H1 (cell line): ENCODE results near the gene MLN. TPM values are rescaled to one million over a fixed set of nuclear protein-coding genes. Genes with fewer than 3 reads are reported as not detected.

Experiments
- CTCF ChIA-PET: fragments of 300-600 bp; sonication (Branson Sonifier 250); formaldehyde crosslinking; loops from one replicate; lab custom pipeline; 2021; ENCODE audit not compliant: partially characterized antibody; lab: Charles Lee
- POLR2A ChIA-PET: fragments of 300-600 bp; sonication (Branson Sonifier 250); formaldehyde crosslinking; loops from one replicate; lab custom pipeline; 2021; ENCODE audit warnings: inconsistent platforms; ENCODE audit not compliant: partially characterized antibody; lab: Charles Lee
- DNase-seq, 2 experiments: peaks; one replicate each; pipeline versions ENCODE4 v3.0.0 to v3.0.0-alpha.2; 2010 to 2022; ENCODE audit warnings: low spot score in 2 of 2, low read depth in 1 of 2, mixed read lengths in 1 of 2
- FAIRE-seq: peaks from 2 replicates; lab custom pipeline; 2011; peaks lifted over from hg19 to GRCh38; lab: Jason Lieb, UNC
- H2AFZ ChIP-seq: 2 replicates; pipeline ENCODE4 v1.8.1; 2012; ENCODE audit warnings: low read length, inconsistent platforms
- H2AK5ac ChIP-seq: 2 replicates; pipeline ENCODE4 v1.6.1; 2013; ENCODE audit warnings: low read depth, low read length
- H2BK120ac ChIP-seq: replicated peaks from 2 replicates; pipeline ENCODE3; 2013; ENCODE audit warnings: low read depth, low read length, inconsistent platforms
- H2BK12ac ChIP-seq: 2 replicates; pipeline ENCODE4 v1.6.1; 2013; ENCODE audit warnings: low read depth, low read length
- H2BK15ac ChIP-seq: 2 replicates; pipeline ENCODE4 v1.6.1; 2013; ENCODE audit warnings: low read length
- H2BK20ac ChIP-seq: 2 replicates; pipeline ENCODE4 v1.6.1; 2013; ENCODE audit warnings: low read length
- H2BK5ac ChIP-seq: 2 replicates; pipeline ENCODE4 v1.6.1; 2013; ENCODE audit warnings: low read depth, low read length
- H3K14ac ChIP-seq: 2 replicates; pipeline ENCODE4 v1.6.1; 2013; ENCODE audit warnings: inconsistent platforms; ENCODE audit not compliant: insufficient read length
- H3K18ac ChIP-seq: 2 replicates; pipeline ENCODE4 v1.6.1; 2013; ENCODE audit warnings: low read length; ENCODE audit errors: extremely low read depth
- H3K23ac ChIP-seq: 2 replicates; pipeline ENCODE4 v1.6.1; 2013; ENCODE audit warnings: inconsistent platforms; ENCODE audit not compliant: insufficient read length
- H3K23me2 ChIP-seq: 2 replicates; pipeline ENCODE4 v1.6.1; 2013; ENCODE audit warnings: low read depth, low read length
- H3K27ac ChIP-seq: 2 replicates; pipeline ENCODE4 v1.6.1; 2011; ENCODE audit warnings: low read depth, low read length, inconsistent platforms
- H3K27me3 ChIP-seq, 4 experiments: replicated peaks in 1 of 4; 1 replicate in 1 of 4; 2 replicates in 3 of 4; pipeline versions ENCODE4 v1.6.1 to v1.8.1; 2011 to 2013; ENCODE audit warnings: low read length in 3 of 4, mild to moderate bottlenecking in 3 of 4, inconsistent platforms in 2 of 4, mixed read lengths in 2 of 4, moderate library complexity in 1 of 4; ENCODE audit not compliant: control insufficient read depth in 3 of 4, insufficient read depth in 3 of 4; ENCODE audit errors: extremely low read depth in 1 of 4
- H3K36me3 ChIP-seq, 4 experiments: 2 replicates each; pipeline versions ENCODE4 v1.6.1 to v1.8.1; 2011 to 2013; ENCODE audit warnings: mild to moderate bottlenecking in 4 of 4, low read length in 3 of 4, moderate library complexity in 2 of 4, control low read depth in 1 of 4, inconsistent platforms in 1 of 4; ENCODE audit not compliant: insufficient read depth in 4 of 4, control insufficient read depth in 2 of 4
- H3K4ac ChIP-seq: replicated peaks from 2 replicates; pipeline ENCODE3; 2013; ENCODE audit warnings: low read length, low read depth, mixed read lengths, inconsistent platforms; ENCODE audit not compliant: insufficient read length
- H3K4me1 ChIP-seq, 4 experiments: replicated peaks in 1 of 4; 1 replicate in 1 of 4; 2 replicates in 3 of 4; pipeline versions ENCODE4 v1.6.1 to v1.8.1; 2011 to 2013; ENCODE audit warnings: low read length in 3 of 4, inconsistent platforms in 2 of 4, mixed read lengths in 1 of 4; ENCODE audit not compliant: insufficient read depth in 4 of 4, control insufficient read depth in 3 of 4
- H3K4me2 ChIP-seq, 2 experiments: 2 replicates each; pipeline versions ENCODE4 v1.6.1 to v1.8.1; 2011 to 2013; ENCODE audit warnings: low read depth in 2 of 2, low read length in 2 of 2, control low read depth in 1 of 2, inconsistent platforms in 1 of 2, mild to moderate bottlenecking in 1 of 2; ENCODE audit not compliant: insufficient read depth in 1 of 2
- H3K4me3 ChIP-seq, 4 experiments: fragments of 200-600, 300-600 bp in 1 of 4; sonication (generic), shearing (Covaris generic), sonication (Bioruptor Twin) in 1 of 4; 2 replicates each; pipeline versions ENCODE4 v1.5.1 to v1.8.1; 2011 to 2016; ENCODE audit warnings: low read length in 4 of 4, low read depth in 3 of 4, control low read depth in 2 of 4, inconsistent platforms in 2 of 4, mild to moderate bottlenecking in 2 of 4, mixed read lengths in 1 of 4, moderate library complexity in 1 of 4; ENCODE audit not compliant: insufficient read depth in 2 of 4; ENCODE audit errors: extremely low read depth in 1 of 4
- H3K56ac ChIP-seq: replicated peaks from 2 replicates; pipeline ENCODE3; 2013; ENCODE audit warnings: low read depth, mild to moderate bottlenecking, mixed read lengths, low read length, inconsistent platforms; ENCODE audit not compliant: insufficient read length
- H3K79me1 ChIP-seq: 2 replicates; pipeline ENCODE4 v1.6.1; 2013; ENCODE audit warnings: low read depth, low read length, control low read depth
- H3K79me2 ChIP-seq, 2 experiments: 2 replicates each; pipeline versions ENCODE4 v1.6.1 to v1.8.1; 2012 to 2013; ENCODE audit warnings: low read length in 2 of 2, mild to moderate bottlenecking in 2 of 2, inconsistent platforms in 1 of 2; ENCODE audit not compliant: insufficient read depth in 2 of 2, control insufficient read depth in 1 of 2
- H3K9ac ChIP-seq, 4 experiments: replicated peaks in 1 of 4; 1 replicate in 1 of 4; 2 replicates in 3 of 4; pipeline versions ENCODE4 v1.6.1 to v1.8.1; 2011 to 2013; ENCODE audit warnings: low read depth in 3 of 4, low read length in 3 of 4, control low read depth in 2 of 4, mild to moderate bottlenecking in 2 of 4, moderate library complexity in 2 of 4, inconsistent platforms in 1 of 4; ENCODE audit errors: extremely low read depth in 1 of 4
- H3K9me3 ChIP-seq, 2 experiments: 2 replicates each; pipeline versions ENCODE4 v1.6.1 to v1.8.1; 2012 to 2013; ENCODE audit warnings: mild to moderate bottlenecking in 2 of 2, moderate library complexity in 2 of 2, control low read depth in 1 of 2, inconsistent platforms in 1 of 2, low read depth in 1 of 2, low read length in 1 of 2, mixed read lengths in 1 of 2; ENCODE audit not compliant: insufficient read depth in 2 of 2
- H4K20me1 ChIP-seq, 2 experiments: replicated peaks in 1 of 2; 2 replicates each; pipeline versions ENCODE3 to v1.8.1; 2011 to 2013; ENCODE audit warnings: inconsistent platforms in 2 of 2, low read length in 2 of 2, mild to moderate bottlenecking in 1 of 2; ENCODE audit not compliant: insufficient read depth in 2 of 2, control insufficient read depth in 1 of 2
- H4K5ac ChIP-seq: 2 replicates; pipeline ENCODE4 v1.6.1; 2013; ENCODE audit warnings: low read length, low read depth, mixed read lengths, inconsistent platforms; ENCODE audit not compliant: insufficient read length
- H4K8ac ChIP-seq: 2 replicates; pipeline ENCODE4 v1.8.0; 2013; ENCODE audit warnings: mild to moderate bottlenecking, moderate library complexity, low read length, inconsistent platforms; ENCODE audit not compliant: insufficient read depth; ENCODE audit errors: extremely low read depth
- H4K91ac ChIP-seq: replicated peaks from 2 replicates; pipeline ENCODE3; 2013; ENCODE audit warnings: low read length, mixed read lengths, inconsistent platforms; ENCODE audit not compliant: insufficient read length
- ASH2L ChIP-seq: fragments of 200-600, 300-600 bp; sonication (generic); IDR thresholded peaks from one replicate; pipeline ENCODE4 v1.7.1; 2017; ENCODE audit warnings: low read length
- BACH1 ChIP-seq: IDR thresholded peaks from 2 replicates; pipeline ENCODE4 v1.6.1; 2012; ENCODE audit warnings: low read length, improper control_type of control experiment
- CEBPB ChIP-seq: IDR thresholded peaks from 2 replicates; pipeline ENCODE4 v1.6.1; 2012; ENCODE audit warnings: low read depth, low read length
- CHD1 ChIP-seq: IDR thresholded peaks from 2 replicates; pipeline ENCODE4 v1.6.1; 2012; ENCODE audit warnings: low read depth, low read length, improper control_type of control experiment
- EZH2 ChIP-seq: fragments of 200-600 bp; sonication (generic); IDR thresholded peaks from 2 replicates; pipeline ENCODE4 v1.7.1; 2012; ENCODE audit warnings: low read depth, mild to moderate bottlenecking, moderate library complexity, low read length, inconsistent platforms; ENCODE audit not compliant: severe bottlenecking
- GABPA ChIP-seq: IDR thresholded peaks from 2 replicates; pipeline ENCODE4 v1.6.1; 2011; ENCODE audit warnings: mild to moderate bottlenecking, low read length, moderate library complexity, borderline replicate concordance; ENCODE audit not compliant: insufficient read depth
- KDM1A ChIP-seq: fragments of 200-600, 300-600 bp; sonication (generic); IDR thresholded peaks from 2 replicates; pipeline ENCODE4 v1.7.1; 2016; ENCODE audit warnings: mild to moderate bottlenecking, low read length, borderline replicate concordance
- MAFK ChIP-seq: IDR thresholded peaks from 2 replicates; pipeline ENCODE4 v1.6.1; 2012; ENCODE audit warnings: low read depth, mild to moderate bottlenecking, improper control_type of control experiment, low read length
- POLR2A ChIP-seq, 2 experiments: IDR thresholded peaks; 1 replicate in 1 of 2; 2 replicates in 1 of 2; pipeline ENCODE4 v1.6.1; 2011; ENCODE audit warnings: low read depth in 2 of 2, low read length in 2 of 2, mild to moderate bottlenecking in 2 of 2; ENCODE audit errors: control extremely low read depth in 1 of 2
- RNF2 ChIP-seq: fragments of 200-900, 300-1000 bp; sonication (generic); IDR thresholded peaks from 2 replicates; pipeline ENCODE4 v1.7.1; 2016; ENCODE audit warnings: borderline replicate concordance, low read depth, mild to moderate bottlenecking, antibody characterized with exemption, low read length; ENCODE audit not compliant: poor library complexity, severe bottlenecking; ENCODE audit errors: missing control alignments
- SP2 ChIP-seq: IDR thresholded peaks from 2 replicates; pipeline ENCODE4 v1.6.1; 2012; ENCODE audit warnings: mild to moderate bottlenecking, low read length, inconsistent platforms
- TCF12 ChIP-seq: IDR thresholded peaks from 2 replicates; pipeline ENCODE4 v1.6.1; 2011; ENCODE audit warnings: low read depth, mild to moderate bottlenecking, low read length
- TEAD4 ChIP-seq: IDR thresholded peaks from 2 replicates; pipeline ENCODE4 v1.6.1; 2012; ENCODE audit warnings: low read depth, low read length, inconsistent platforms, mixed read lengths
- YY1 ChIP-seq: IDR thresholded peaks from 2 replicates; pipeline ENCODE4 v1.6.1; 2011; ENCODE audit warnings: low read depth, mild to moderate bottlenecking, low read length
- WGBS, 2 experiments: shearing (Covaris generic) in 1 of 2; methylation state at CpG; one replicate each; pipeline versions ENCODE4 v1.1.6 to v1.1.7; 2013 to 2015; ENCODE audit warnings: low lambda C conversion rate in 2 of 2, mixed read lengths in 2 of 2, inconsistent platforms in 1 of 2, low coverage in 1 of 2, missing lambda C conversion rate in 1 of 2; ENCODE audit not compliant: insufficient replicate concordance in 2 of 2, insufficient coverage in 1 of 2, insufficient read length in 1 of 2; ENCODE audit errors: extremely low coverage in 1 of 2, missing lambda C conversion rate in 1 of 2; 5-methylcytosine and 5-hydroxymethylcytosine counted together
- polyA plus RNA-seq, 7 experiments: library from polyadenylated mRNA; depleted of rRNA in 3 of 7; stranded (reverse) in 5 of 7; unstranded in 2 of 7; fragments of >200 nt in 5 of 7; fragments of 200-250 nt in 2 of 7; gene quantifications; 1 replicate in 5 of 7; 2 replicates in 1 of 7; 4 replicates in 1 of 7; pipeline versions ENCODE4 v1.2.1 to v1.2.3, GENCODE V29; 2011 to 2013; ENCODE audit warnings: missing spikeins in 2 of 7, mixed read lengths in 2 of 7
- total RNA-seq: library from RNA; stranded (reverse); fragmentation: NEBNext Ultra II Directional; extraction: Animal tissue kit (Norgen Biotek cat#: 25700); gene quantifications from 2 replicates; pipeline ENCODE4 v1.2.1, GENCODE V29; 2021

Gene MLN
- total and polyA plus RNA-seq, 2 of the 8 experiments (the other 6 are each of a cell fraction or from before 2014, with no cell fraction given), result not detected

DNA sequence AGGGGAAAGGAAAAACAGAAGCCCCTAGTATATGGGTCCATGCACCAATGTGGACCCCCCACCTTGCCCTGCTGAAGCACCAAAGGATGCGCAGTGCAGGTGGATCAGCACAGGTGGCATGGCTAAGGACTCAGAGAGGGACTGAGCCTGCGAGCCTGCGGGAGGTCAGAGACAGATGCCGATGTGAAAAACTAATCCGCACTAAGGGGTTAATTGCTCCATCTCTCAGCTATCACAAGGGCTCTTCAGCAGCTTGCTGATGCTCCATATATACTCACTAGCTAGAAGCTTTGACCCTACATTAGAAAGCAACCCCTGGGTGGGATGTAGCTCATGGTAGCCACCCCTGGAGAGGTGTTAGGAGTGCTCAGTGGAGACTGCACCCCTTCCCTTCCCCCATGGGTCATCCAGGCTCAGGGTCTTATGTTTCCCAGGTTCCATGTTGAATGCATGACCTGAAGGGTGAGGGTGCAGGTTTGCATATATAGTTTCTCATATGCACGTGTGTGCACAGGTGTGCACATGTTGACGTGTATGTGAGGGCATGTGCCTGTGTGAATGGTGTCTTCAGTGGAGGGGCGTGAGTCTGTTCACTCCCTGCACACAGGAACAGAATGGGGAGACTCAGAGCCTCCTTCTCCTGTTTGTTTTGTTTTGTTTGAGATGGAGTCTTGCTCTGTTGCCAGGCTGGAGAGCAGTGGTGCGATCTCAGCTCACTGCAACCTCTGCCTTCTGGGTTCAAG, 43.7 kb downstream of the MLN start:
- no peak overlapping the region for H2BK5ac ChIP-seq
- no peak for DNase-seq
- H3K23me2 ChIP-seq, result no peaks in the 10 kb centered on the region
- ChIA-PET POLR2A (interaction anchor here (1.3 to 2.5 kb wide), 3 partner anchors 8 to 49 kb away, joined by 3 to 10 read pairs (median 4); partner anchors contain the start of gene UQCC2), CTCF (interaction anchor here (0.6 to 12.1 kb wide), 19 partner anchors 12 to 395 kb away, joined by 3 to 171 read pairs (median 4); partner anchors contain the start of genes IP6K3 and UQCC2)
- no peak overlapping the region for H3K23ac ChIP-seq
- H4K20me1 ChIP-seq, result no peaks in the 10 kb centered on the region
- H3K9me3 ChIP-seq, result no peaks in the 10 kb centered on the region
- no peak overlapping the region for H3K9ac ChIP-seq
- no peak overlapping the region for H2BK120ac ChIP-seq
- no peak overlapping the region for H2AK5ac ChIP-seq
- no peak overlapping the region for H3K4me3 ChIP-seq
- H3K4ac ChIP-seq, result no peak overlapping the region
- no peak overlapping the region for H3K14ac ChIP-seq
- no peaks in the 10 kb centered on the region for H3K27me3 ChIP-seq
- H3K4me2 ChIP-seq, result no peak overlapping the region
- H2BK20ac ChIP-seq, result peak overlapping the region; percentile 90; the same call in 1 of the 2 replicates
- H2AFZ ChIP-seq, result no peak overlapping the region
- no peak for FAIRE-seq
- no peak overlapping the region for H3K56ac ChIP-seq
- no peak overlapping the region for H3K18ac ChIP-seq
- H2BK15ac ChIP-seq, result peak overlapping the region; percentile 92; the same call in 1 of the 2 replicates
- no peak overlapping the region for H2BK12ac ChIP-seq
- H4K5ac ChIP-seq, result no peak overlapping the region
- 94% methylated on average over 9 of the region's 9 CpGs; no CpG with 5 or more reads in 1 of the 2 experiments for WGBS, 2 experiments
- H3K79me1 ChIP-seq, result no peaks in the 10 kb centered on the region
- H3K4me1 ChIP-seq, result peaks cover 0 to 4% (median 2%) of the 10 kb centered on the region in 4 experiments; a peak in 3 of 7 replicates
- no peak overlapping the region for H4K91ac ChIP-seq
- no peaks in the 10 kb centered on the region for H3K36me3 ChIP-seq
- H3K79me2 ChIP-seq, result no peaks in the 10 kb centered on the region
- H3K27ac ChIP-seq, result no peak overlapping the region
- no peak overlapping the region for H4K8ac ChIP-seq
- TF ChIP-seq GABPA, result no peak
- TF ChIP-seq EZH2, result no peak
- no peak for TF ChIP-seq TCF12
- TF ChIP-seq CEBPB, result no peak
- TF ChIP-seq SP2, result no peak
- TF ChIP-seq TEAD4, result no peak
- no peak for TF ChIP-seq BACH1
- no peak for TF ChIP-seq RNF2
- no peak for TF ChIP-seq YY1
- no peak for TF ChIP-seq CHD1
- no peak for TF ChIP-seq POLR2A (IDR thresholded peaks at IDR 0.05; ENCODE audit: control extremely low read depth in 1 of 2, low read depth in 2 of 2, low read length in 2 of 2)
- TF ChIP-seq KDM1A, result no peak
- TF ChIP-seq MAFK, result no peak
- TF ChIP-seq ASH2L, result no peak
